Caco-2 (cell line): ENCODE data around the gene CYP24A1. TPM values are rescaled to one million over a fixed set of nuclear protein-coding genes. Genes with fewer than 3 reads are reported as not detected.
A peak's percentile ranks its signal among the peaks of the same experiment; 100 is the strongest.

ENCODE experiments used
- BruUV-seq: library from RNA; stranded (reverse); fragments of 400-500 nt; replicated peaks from 2 replicates; lab custom pipeline; 2021; lab: Mats Ljungman, UMichigan
- CTCF ChIA-PET: fragments of 300-600 bp; sonication (Branson Sonifier 250); formaldehyde crosslinking; loops from one replicate; lab custom pipeline; 2022; ENCODE audit warnings: antibody characterized with exemption; lab: Charles Lee
- POLR2A ChIA-PET: fragments of 300-600 bp; sonication (Branson Sonifier 250); formaldehyde crosslinking; loops from one replicate; lab custom pipeline; 2022; ENCODE audit warnings: antibody characterized with exemption; lab: Charles Lee
- DNase-seq, 2 experiments: peaks; one replicate each; pipeline versions ENCODE4 v3.0.0 to v3.0.0-alpha.2; 2020 to 2022
- H3K27me3 ChIP-seq: replicated peaks from 2 replicates; pipeline ENCODE4 v1.6.0; 2011; ENCODE audit warnings: low read length; ENCODE audit not compliant: control insufficient read depth, insufficient read depth
- H3K36me3 ChIP-seq: 2 replicates; pipeline ENCODE4 v1.5.1; 2011; ENCODE audit warnings: low read length; ENCODE audit not compliant: control insufficient read depth, insufficient read depth
- H3K4me1 ChIP-seq: fragments of 250-450 bp; sonication (Bioruptor Pico); 2 replicates; pipeline ENCODE4 v1.5.1; 2020; ENCODE audit warnings: mild to moderate bottlenecking
- H3K4me3 ChIP-seq: 2 replicates; pipeline ENCODE4 v1.5.1; 2011; ENCODE audit warnings: low read depth, mild to moderate bottlenecking, control low read depth, low read length
- H3K9me3 ChIP-seq: fragments of 250-450 bp; sonication (Bioruptor Pico); 2 replicates; pipeline ENCODE4 v1.5.1; 2020; ENCODE audit warnings: mild to moderate bottlenecking, moderate library complexity
- H3K27ac Mint-ChIP-seq: one replicate; pipeline ENCODE4 v1.8.0; 2022; ENCODE audit warnings: mixed read lengths; ENCODE audit not compliant: unreplicated experiment
- H3K27me3 Mint-ChIP-seq: one replicate; pipeline ENCODE4 v1.8.0; 2022; ENCODE audit warnings: mixed read lengths; ENCODE audit not compliant: insufficient read depth, unreplicated experiment
- H3K36me3 Mint-ChIP-seq: one replicate; pipeline ENCODE4 v1.8.0; 2022; ENCODE audit warnings: mild to moderate bottlenecking, mixed read lengths; ENCODE audit not compliant: insufficient read depth, unreplicated experiment
- H3K4me1 Mint-ChIP-seq: one replicate; pipeline ENCODE4 v1.8.0; 2022; ENCODE audit warnings: low read depth, mixed read lengths; ENCODE audit not compliant: unreplicated experiment
- H3K4me3 Mint-ChIP-seq: one replicate; pipeline ENCODE4 v1.8.0; 2022; ENCODE audit warnings: mild to moderate bottlenecking, moderate library complexity, mixed read lengths; ENCODE audit not compliant: unreplicated experiment
- H3K9me3 Mint-ChIP-seq: one replicate; pipeline ENCODE4 v1.8.0; 2022; ENCODE audit warnings: mixed read lengths; ENCODE audit not compliant: unreplicated experiment
- CTCF ChIP-seq, 2 experiments: fragments of 200-600 bp in 1 of 2; IDR thresholded peaks; 1 replicate in 1 of 2; 2 replicates in 1 of 2; pipeline versions ENCODE4 v1.5.1 to v1.8.0; 2011 to 2022; ENCODE audit warnings: antibody characterized with exemption in 1 of 2, control low read depth in 1 of 2, inconsistent platforms in 1 of 2, low read depth in 1 of 2, low read length in 1 of 2, mild to moderate bottlenecking in 1 of 2, moderate library complexity in 1 of 2; ENCODE audit not compliant: insufficient read depth in 1 of 2, severe bottlenecking in 1 of 2, unreplicated experiment in 1 of 2
- intact Hi-C: fragments of 100-400 bp; cut with micrococcal nuclease; formaldehyde crosslinking; loops from one replicate; pipeline ENCODE4 v1.10.0; 2022; ENCODE audit not compliant: unreplicated experiment
- total RNA-seq: library from RNA; stranded (reverse); gene quantifications from 2 replicates; pipeline ENCODE4 v1.2.3, GENCODE V29; 2022

CYP24A1 gene
- total RNA-seq, 1 experiment from 2014 or later, result 3.7 TPM

GRCh38 chr20:54219751-54220426 lies 46.1 kb upstream of the CYP24A1 start:
- Histone ChIP-seq H3K36me3 (peaks cover 4% of the 10 kb centered on the region; the same call in 1 of the 2 replicates), H3K27me3 (no peaks in the 10 kb centered on the region), H3K9me3 (no peaks in the 10 kb centered on the region), H3K4me3 (no peak overlapping the region), H3K4me1 (no peaks in the 10 kb centered on the region)
- H3K4me3 Mint-ChIP-seq, result no peak overlapping the region
- H3K4me1 Mint-ChIP-seq, result no peaks in the 10 kb centered on the region
- peaks cover 45% of the 10 kb centered on the region for H3K36me3 Mint-ChIP-seq
- CTCF ChIA-PET, result interaction anchor here (0.8 kb wide), 1 partner anchor 12 kb away, joined by 4 read pairs; the partner anchor contains the start of gene PFDN4
- H3K27ac Mint-ChIP-seq, result no peak overlapping the region
- H3K27me3 Mint-ChIP-seq, result no peaks in the 10 kb centered on the region
- no TSS peak for BruUV-seq
- POLR2A ChIA-PET, result no interaction called here
- DNase-seq, result peak in 1 of 2 experiments; percentile 58
- intact Hi-C loops, result loop anchor here (1.0 kb wide), 1 partner anchor 427 kb away; no protein-coding TSS in a partner anchor
- H3K9me3 Mint-ChIP-seq, result no peaks in the 10 kb centered on the region
- TF ChIP-seq CTCF (IDR thresholded peaks at IDR 0.05; ENCODE audit: insufficient read depth in 1 of 2, low read depth in 1 of 2, low read length in 1 of 2, severe bottlenecking in 1 of 2, unreplicated experiment in 1 of 2), result peak; percentile 70 to 78

- H3K27ac Mint-ChIP-seq, result no peak overlapping the region
- H3K36me3 Mint-ChIP-seq, result peaks cover 50% of the 10 kb centered on the region
- H3K9me3 Mint-ChIP-seq, result no peaks in the 10 kb centered on the region
- no peak for TF ChIP-seq CTCF (IDR thresholded peaks at IDR 0.05; ENCODE audit: insufficient read depth in 1 of 2, low read depth in 1 of 2, low read length in 1 of 2, severe bottlenecking in 1 of 2, unreplicated experiment in 1 of 2)
- BruUV-seq, result no TSS peak
- H3K4me1 Mint-ChIP-seq, result no peaks in the 10 kb centered on the region
- Histone ChIP-seq H3K27me3 (no peaks in the 10 kb centered on the region), H3K4me3 (no peak overlapping the region), H3K4me1 (no peaks in the 10 kb centered on the region), H3K9me3 (no peaks in the 10 kb centered on the region), H3K36me3 (peaks cover 7% of the 10 kb centered on the region)
- H3K27me3 Mint-ChIP-seq, result no peaks in the 10 kb centered on the region
- intact Hi-C loops, result no loop called here
- ChIA-PET CTCF (interaction anchor here (0.8 kb wide), 1 partner anchor 10 kb away, joined by 3 read pairs; no protein-coding TSS in a partner anchor), POLR2A (no interaction called here)
- H3K4me3 Mint-ChIP-seq, result no peak overlapping the region
- DNase-seq, result no peak
These were observed 44.7 kb upstream of the CYP24A1 start for GRCh38 chr20:54218470-54218869.

- intact Hi-C loops, result no loop called here
- Histone ChIP-seq H3K27me3 (no peaks in the 10 kb centered on the region), H3K9me3 (no peaks in the 10 kb centered on the region), H3K4me1 (no peaks in the 10 kb centered on the region), H3K4me3 (no peak overlapping the region), H3K36me3 (peaks cover 10% of the 10 kb centered on the region)
- Mint-ChIP-seq H3K4me1 (no peaks in the 10 kb centered on the region), H3K27ac (no peak overlapping the region), H3K4me3 (no peak overlapping the region), H3K36me3 (peaks cover 50% of the 10 kb centered on the region), H3K9me3 (no peaks in the 10 kb centered on the region), H3K27me3 (no peaks in the 10 kb centered on the region)
- no TSS peak for BruUV-seq
- no peak for DNase-seq
- CTCF ChIA-PET, result no interaction called here
- no peak for TF ChIP-seq CTCF (IDR thresholded peaks at IDR 0.05; ENCODE audit: insufficient read depth in 1 of 2, low read depth in 1 of 2, low read length in 1 of 2, severe bottlenecking in 1 of 2, unreplicated experiment in 1 of 2)
- POLR2A ChIA-PET, result no interaction called here
These were observed 44.0 kb upstream of the CYP24A1 start for GRCh38 chr20:54217762-54218161.
